OCI-LY1 (cell line): ENCODE measurements around the gene LAPTM5.

Experiments used
- CTCF ChIP-seq: fragments of 200-600 bp; sonication (generic), shearing (Covaris generic); IDR thresholded peaks from 2 replicates; pipeline ENCODE4 v1.5.1; 2017; ENCODE audit warnings: mild to moderate bottlenecking, antibody characterized with exemption, low read length, moderate library complexity, mixed read lengths
- EZH2 ChIP-seq: fragments of 200-600 bp; sonication (generic), shearing (Covaris generic); IDR thresholded peaks from 2 replicates; pipeline ENCODE4 v1.8.0; 2017; ENCODE audit warnings: borderline replicate concordance, mixed run types, mild to moderate bottlenecking, antibody characterized with exemption, low read length, moderate library complexity, mixed read lengths

GRCh38 chr1:30785714-30786113 is 28.1 kb upstream of the LAPTM5 start:
- no peak for TF ChIP-seq CTCF
- no peak for TF ChIP-seq EZH2
